NT2/D1 (cell line): Measurements from ENCODE around the gene TRIM43.
"Not testable (repeated sequence)": the region's sequence is repeated elsewhere in the genome, so short reads cannot be mapped to it uniquely, and the experiment has no call there.

Experiments
- DNase-seq: peaks from one replicate; pipeline ENCODE4 v3.0.0-alpha.2; 2011; ENCODE audit warnings: low read depth, low spot score
- H3K27me3 ChIP-seq: 2 replicates; pipeline ENCODE4 v1.6.0; 2011; ENCODE audit warnings: mild to moderate bottlenecking; ENCODE audit not compliant: insufficient read length, insufficient read depth
- H3K36me3 ChIP-seq: 2 replicates; pipeline ENCODE4 v1.6.1; 2011; ENCODE audit warnings: mild to moderate bottlenecking, low read length, mixed read lengths; ENCODE audit not compliant: insufficient read depth, insufficient read length
- H3K4me1 ChIP-seq: 2 replicates; pipeline ENCODE4 v1.5.1; 2011; ENCODE audit not compliant: insufficient read depth, insufficient read length
- H3K4me3 ChIP-seq: 2 replicates; pipeline ENCODE4 v1.5.1; 2011; ENCODE audit warnings: low read depth; ENCODE audit not compliant: insufficient read length
- H3K9ac ChIP-seq: 2 replicates; pipeline ENCODE4 v1.6.0; 2011; ENCODE audit warnings: low read depth; ENCODE audit not compliant: insufficient read length
- H3K9me3 ChIP-seq: 2 replicates; pipeline ENCODE4 v1.5.1; 2011; ENCODE audit warnings: mild to moderate bottlenecking, low read length; ENCODE audit not compliant: insufficient read depth

TRIM43 gene

GRCh38 chr2:95589777-95590536 is 1.8 kb upstream of the TRIM43 start:
- not testable (repeated sequence) for H3K9me3 ChIP-seq, H3K9ac ChIP-seq, DNase-seq, H3K27me3 ChIP-seq, H3K4me1 ChIP-seq, H3K4me3 ChIP-seq, H3K36me3 ChIP-seq

GRCh38 chr2:95592973-95593372 is 1.2 kb downstream of the TRIM43 start:
- not testable (repeated sequence) for H3K9ac ChIP-seq

GRCh38 chr2:95595012-95595411 is 3.2 kb downstream of the TRIM43 start:
- H3K9ac ChIP-seq, H3K36me3 ChIP-seq, H3K9me3 ChIP-seq, H3K4me1 ChIP-seq, H3K4me3 ChIP-seq, DNase-seq, H3K27me3 ChIP-seq: not testable (repeated sequence)

More at GRCh38 chr2:95592973-95593372, 1.2 kb downstream of the TRIM43 start:
- H3K9me3 ChIP-seq, H3K27me3 ChIP-seq, H3K4me1 ChIP-seq, DNase-seq, H3K4me3 ChIP-seq, H3K36me3 ChIP-seq: not testable (repeated sequence)

DNA sequence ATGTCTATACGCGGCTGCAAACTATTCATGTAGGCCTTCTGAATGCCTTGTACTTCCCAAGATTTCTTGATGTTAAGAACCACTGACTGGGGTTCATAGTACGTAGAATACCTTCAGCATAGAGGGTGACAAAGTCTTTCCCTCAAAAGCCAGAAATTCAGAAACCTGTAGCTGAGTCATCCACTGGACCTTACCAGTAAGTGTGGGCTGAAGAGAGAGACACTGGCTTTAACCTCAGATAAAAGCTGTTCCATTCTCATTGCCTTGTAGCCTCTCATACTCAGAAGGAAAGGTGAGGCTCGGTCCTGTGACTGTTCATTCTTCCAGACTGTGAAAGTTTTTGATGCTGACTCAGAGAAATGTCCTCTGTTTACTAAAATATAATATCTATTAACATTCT is 9.5 kb downstream of the TRIM43 start:
- not testable (repeated sequence) for H3K36me3 ChIP-seq, H3K9me3 ChIP-seq, DNase-seq, H3K4me1 ChIP-seq, H3K9ac ChIP-seq, H3K4me3 ChIP-seq, H3K27me3 ChIP-seq

GRCh38 chr2:95602146-95602545 is 10.3 kb downstream of the TRIM43 start:
- not testable (repeated sequence) for DNase-seq, H3K9me3 ChIP-seq, H3K4me3 ChIP-seq

GRCh38 chr2:95608356-95608755 is 16.6 kb downstream of the TRIM43 start:
- H3K27me3 ChIP-seq, H3K36me3 ChIP-seq, H3K4me1 ChIP-seq, DNase-seq, H3K4me3 ChIP-seq, H3K9ac ChIP-seq, H3K9me3 ChIP-seq: not testable (repeated sequence)

More at GRCh38 chr2:95602146-95602545, 10.3 kb downstream of the TRIM43 start:
- H3K9ac ChIP-seq, H3K27me3 ChIP-seq, H3K36me3 ChIP-seq, H3K4me1 ChIP-seq: not testable (repeated sequence)

- H3K4me1 ChIP-seq, H3K9me3 ChIP-seq, H3K4me3 ChIP-seq, H3K27me3 ChIP-seq, DNase-seq, H3K36me3 ChIP-seq, H3K9ac ChIP-seq: not testable (repeated sequence)
Measured at GRCh38 chr2:95609764-95610163, 18.0 kb downstream of the TRIM43 start.

- not testable (repeated sequence) for H3K4me3 ChIP-seq, H3K36me3 ChIP-seq, H3K27me3 ChIP-seq, H3K9ac ChIP-seq, H3K9me3 ChIP-seq, H3K4me1 ChIP-seq, DNase-seq
Measured at GRCh38 chr2:95613048-95613447, 21.2 kb downstream of the TRIM43 start.

DNA sequence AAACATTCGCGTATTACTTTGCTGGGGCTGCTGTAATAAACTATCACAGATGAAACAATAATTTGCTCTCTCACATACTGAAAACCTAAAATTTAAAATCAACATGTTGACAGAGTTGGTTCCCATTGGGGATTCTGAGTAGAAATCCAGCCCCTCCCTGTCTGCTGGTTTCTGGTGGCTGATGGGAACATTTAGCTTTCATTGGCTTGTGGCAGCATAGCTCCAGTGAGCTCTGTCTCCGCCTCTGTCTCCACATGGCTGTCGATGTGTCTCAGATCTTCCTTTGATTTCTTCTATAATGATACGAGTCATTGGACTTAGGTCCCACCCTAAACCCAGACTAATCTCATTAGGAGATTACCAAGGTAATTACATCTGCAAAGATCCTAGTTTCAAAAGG is 30.9 kb downstream of the TRIM43 start:
- DNase-seq = not testable (repeated sequence)

GRCh38 chr2:95630987-95631386 is 39.2 kb downstream of the TRIM43 start:
- H3K27me3 ChIP-seq = not testable (repeated sequence)

More for the DNA sequence above, 30.9 kb downstream of the TRIM43 start:
- not testable (repeated sequence) for H3K4me3 ChIP-seq, H3K4me1 ChIP-seq, H3K27me3 ChIP-seq, H3K9ac ChIP-seq, H3K36me3 ChIP-seq, H3K9me3 ChIP-seq

GRCh38 chr2:95633626-95634259 is 41.9 kb downstream of the TRIM43 start:
- not testable (repeated sequence) for H3K9me3 ChIP-seq, H3K4me3 ChIP-seq, DNase-seq, H3K4me1 ChIP-seq, H3K36me3 ChIP-seq, H3K9ac ChIP-seq, H3K27me3 ChIP-seq

More at GRCh38 chr2:95630987-95631386, 39.2 kb downstream of the TRIM43 start:
- not testable (repeated sequence) for H3K4me1 ChIP-seq, H3K9me3 ChIP-seq, DNase-seq, H3K9ac ChIP-seq, H3K36me3 ChIP-seq, H3K4me3 ChIP-seq
